NB4 (cell line): Measurements from ENCODE around the gene POU2F1.

ENCODE experiments used
- CTCF ChIP-seq: IDR thresholded peaks from one replicate; pipeline ENCODE4 v1.5.1; 2012; ENCODE audit warnings: low read depth, low read length
- MYC ChIP-seq: IDR thresholded peaks from 2 replicates; pipeline ENCODE4 v1.6.1; 2011; ENCODE audit warnings: low read depth, low read length

GRCh38 chr1:167467126-167467710 lies 246.5 kb downstream of the POU2F1 start:
- TF ChIP-seq CTCF = no peak
- TF ChIP-seq MYC = no peak
